Measurements from ENCODE around the gene LINC00237.

The LINC00237 gene

DNA sequence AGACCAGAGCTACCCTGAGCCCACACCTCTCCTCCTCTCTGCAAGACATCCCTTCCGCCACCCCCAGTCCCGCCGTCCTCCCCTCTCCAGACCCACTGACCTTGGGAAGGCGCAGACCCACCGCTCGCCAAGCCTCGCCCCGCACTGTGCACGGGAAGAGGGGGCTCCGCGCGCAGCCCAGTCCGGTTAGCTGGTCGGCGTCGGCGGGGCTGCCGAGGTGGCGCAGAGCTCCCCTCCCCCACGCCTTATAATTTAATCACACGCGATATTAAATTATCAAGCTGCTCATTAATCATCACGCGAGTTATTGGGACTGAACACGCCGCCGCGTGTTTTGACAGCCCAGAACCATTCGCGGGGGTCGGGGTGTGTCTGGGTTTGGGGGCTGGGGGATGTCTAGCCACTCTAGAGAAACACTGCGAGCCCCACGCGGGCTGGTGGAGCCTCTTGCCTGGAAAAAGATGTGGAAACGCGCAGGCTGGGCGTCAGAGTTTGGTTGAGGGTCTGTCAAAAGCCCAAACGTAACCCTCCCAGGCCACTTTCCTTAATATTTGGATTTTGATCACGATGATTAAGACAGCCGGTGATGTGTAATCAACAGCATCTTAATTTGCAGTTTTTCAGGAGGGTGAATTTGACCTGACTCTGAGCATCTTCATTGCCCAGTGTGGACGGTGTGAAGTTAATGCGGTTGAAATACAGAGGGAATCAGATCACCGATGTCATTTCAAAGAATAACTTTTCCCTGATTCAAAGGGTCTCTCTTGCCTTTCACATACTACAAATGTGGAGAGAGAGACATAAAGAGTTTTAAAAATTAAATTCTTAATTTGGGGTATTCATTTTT lies at the start of gene LINC00237:
LINC00237 (minus strand) TSS at position 188 of the 847 bp plus-strand sequence.
- no peaks in the 10 kb centered on the region for H3K36me3 ChIP-seq
- peaks cover 80% of the 10 kb centered on the region for H3K27me3 ChIP-seq (ENCODE audit: insufficient read depth, low read depth, severe bottlenecking)
- no peak for DNase-seq
- peak within 1 kb of the TSS; percentile 16 for H3K4me3 ChIP-seq (ENCODE audit: low read depth, low read length)
- H3K27ac ChIP-seq, result no peak within 1 kb of the TSS
- TF ChIP-seq, protein P1, sequence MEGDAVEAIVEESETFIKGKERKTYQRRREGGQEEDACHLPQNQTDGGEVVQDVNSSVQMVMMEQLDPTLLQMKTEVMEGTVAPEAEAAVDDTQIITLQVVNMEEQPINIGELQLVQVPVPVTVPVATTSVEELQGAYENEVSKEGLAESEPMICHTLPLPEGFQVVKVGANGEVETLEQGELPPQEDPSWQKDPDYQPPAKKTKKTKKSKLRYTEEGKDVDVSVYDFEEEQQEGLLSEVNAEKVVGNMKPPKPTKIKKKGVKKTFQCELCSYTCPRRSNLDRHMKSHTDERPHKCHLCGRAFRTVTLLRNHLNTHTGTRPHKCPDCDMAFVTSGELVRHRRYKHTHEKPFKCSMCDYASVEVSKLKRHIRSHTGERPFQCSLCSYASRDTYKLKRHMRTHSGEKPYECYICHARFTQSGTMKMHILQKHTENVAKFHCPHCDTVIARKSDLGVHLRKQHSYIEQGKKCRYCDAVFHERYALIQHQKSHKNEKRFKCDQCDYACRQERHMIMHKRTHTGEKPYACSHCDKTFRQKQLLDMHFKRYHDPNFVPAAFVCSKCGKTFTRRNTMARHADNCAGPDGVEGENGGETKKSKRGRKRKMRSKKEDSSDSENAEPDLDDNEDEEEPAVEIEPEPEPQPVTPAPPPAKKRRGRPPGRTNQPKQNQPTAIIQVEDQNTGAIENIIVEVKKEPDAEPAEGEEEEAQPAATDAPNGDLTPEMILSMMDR (IDR thresholded peaks at IDR 0.05; ENCODE audit: low read depth, low read length), result no peak
- H3K9me3 ChIP-seq (ENCODE audit: severe bottlenecking), result peaks cover 6% of the 10 kb centered on the region

DNA sequence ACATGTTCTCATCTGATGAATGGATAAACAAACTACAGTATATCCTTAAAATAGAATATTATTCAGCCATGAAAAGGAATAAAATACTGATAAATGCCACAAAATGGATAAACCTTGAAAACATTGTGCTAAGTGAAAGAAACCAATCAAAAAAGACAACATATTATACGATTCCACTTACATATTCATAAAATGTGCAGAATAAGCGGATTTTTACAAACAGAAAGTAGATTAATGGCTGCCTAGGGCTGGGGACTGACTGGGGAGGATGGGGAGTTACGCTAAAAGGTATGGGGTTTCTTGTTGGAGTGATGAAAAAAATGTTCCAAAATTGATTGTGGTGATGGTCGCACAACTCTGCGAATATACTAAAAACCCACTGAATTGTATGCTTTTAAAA lies 49.1 kb upstream of the LINC00237 start:
- TF ChIP-seq, protein P1 (IDR thresholded peaks at IDR 0.05; ENCODE audit: low read depth, low read length), result no peak
- no peak for DNase-seq
- Histone ChIP-seq H3K9me3 (ENCODE audit: severe bottlenecking) (no peaks in the 10 kb centered on the region), H3K27ac (no peak overlapping the region), H3K36me3 (no peaks in the 10 kb centered on the region), H3K4me3 (ENCODE audit: low read depth, low read length) (no peak overlapping the region), H3K27me3 (ENCODE audit: insufficient read depth, low read depth, severe bottlenecking) (no peaks in the 10 kb centered on the region)

- no peak overlapping the region for H3K27ac ChIP-seq
- TF ChIP-seq, protein P1 (IDR thresholded peaks at IDR 0.05; ENCODE audit: low read depth, low read length), result no peak
- no peaks in the 10 kb centered on the region for H3K36me3 ChIP-seq
- no peak overlapping the region for H3K4me3 ChIP-seq (ENCODE audit: low read depth, low read length)
- H3K9me3 ChIP-seq (ENCODE audit: severe bottlenecking), result no peaks in the 10 kb centered on the region
- DNase-seq, result no peak
- H3K27me3 ChIP-seq (ENCODE audit: insufficient read depth, low read depth, severe bottlenecking), result no peaks in the 10 kb centered on the region
Measured at GRCh38 chr20:21154692-21155091, 48.5 kb upstream of the LINC00237 start.

- TF ChIP-seq, protein P1 (IDR thresholded peaks at IDR 0.05; ENCODE audit: low read depth, low read length), result no peak
- Histone ChIP-seq H3K27ac (no peak overlapping the region), H3K36me3 (no peaks in the 10 kb centered on the region), H3K27me3 (ENCODE audit: insufficient read depth, low read depth, severe bottlenecking) (no peaks in the 10 kb centered on the region), H3K4me3 (ENCODE audit: low read depth, low read length) (no peak overlapping the region), H3K9me3 (ENCODE audit: severe bottlenecking) (no peaks in the 10 kb centered on the region)
- no peak for DNase-seq
Measured at GRCh38 chr20:21151791-21152190, 45.6 kb upstream of the LINC00237 start.

- H3K27me3 ChIP-seq (ENCODE audit: insufficient read depth, low read depth, severe bottlenecking), result no peaks in the 10 kb centered on the region
- no peaks in the 10 kb centered on the region for H3K36me3 ChIP-seq
- no peak for DNase-seq
- H3K27ac ChIP-seq, result no peak overlapping the region
- TF ChIP-seq, protein P1 (IDR thresholded peaks at IDR 0.05; ENCODE audit: low read depth, low read length), result no peak
- no peaks in the 10 kb centered on the region for H3K9me3 ChIP-seq (ENCODE audit: severe bottlenecking)
- no peak overlapping the region for H3K4me3 ChIP-seq (ENCODE audit: low read depth, low read length)
Measured at GRCh38 chr20:21149344-21149743, 43.2 kb upstream of the LINC00237 start.
